Uterus (tissue), 2 donors: Measurements from ENCODE around the gene PCP4L1.
A peak's percentile ranks its signal among the peaks of the same experiment; 100 is the strongest.

Experiments
- POLR2A ChIP-seq, 2 donors: fragments of 450-650 bp; IDR thresholded peaks; one replicate each; pipeline ENCODE4 v1.6.1; 2016; ENCODE audit warnings: antibody characterized with exemption in 2 of 2, mild to moderate bottlenecking in 1 of 2, moderate library complexity in 1 of 2
- TF ChIP-seq, protein P1 (sequence below), 4 experiments: fragments of 200-600 bp in 2 of 4; fragments of 450-650 bp in 2 of 4; sonication (generic) in 2 of 4; IDR thresholded peaks; one replicate each; pipeline ENCODE4 v1.5.1; 2016 to 2019; ENCODE audit warnings: antibody characterized with exemption in 4 of 4, mild to moderate bottlenecking in 2 of 4, moderate library complexity in 1 of 4

DNA sequence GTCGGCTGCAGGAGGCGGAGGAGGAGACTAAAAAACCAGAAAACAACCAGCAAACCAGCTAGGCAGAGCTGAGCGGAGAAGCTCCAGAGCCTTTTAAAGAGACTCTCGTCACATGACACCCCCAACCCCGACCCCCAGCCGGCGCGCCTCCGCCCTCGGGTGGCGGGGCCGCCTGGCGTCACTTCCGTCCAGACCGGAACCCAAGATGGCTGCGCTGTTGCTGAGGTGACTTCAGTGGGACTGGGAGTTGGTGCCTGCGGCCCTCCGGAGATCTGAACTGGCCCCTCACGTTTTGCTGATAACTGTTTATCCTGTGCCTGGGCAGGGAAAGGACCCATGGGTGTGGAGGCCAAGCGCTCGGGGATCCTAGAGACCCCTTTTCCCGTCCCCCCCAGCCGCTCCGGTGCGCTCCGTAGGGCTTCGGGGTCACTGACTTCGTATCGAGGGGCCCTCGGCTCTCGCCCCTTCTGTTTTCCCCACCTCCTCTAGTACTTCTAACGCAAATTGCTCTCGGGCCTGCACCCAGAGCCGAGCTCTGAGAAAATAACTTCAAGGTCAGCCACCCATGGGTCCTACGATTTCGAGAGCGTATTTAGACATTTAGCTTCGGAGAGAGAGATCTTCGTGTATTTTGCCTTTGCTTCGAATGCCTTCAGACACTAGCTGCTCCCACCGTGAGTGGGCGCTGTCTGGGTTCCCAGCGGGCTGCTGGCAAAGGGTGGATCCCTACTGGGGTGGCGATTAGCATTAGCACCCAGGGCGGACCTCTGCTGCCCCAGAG, 55.8 kb downstream of the PCP4L1 start, which contains the start of gene SDHC:
- peak; percentile 71 to 75 for TF ChIP-seq POLR2A (IDR thresholded peaks at IDR 0.05)
- TF ChIP-seq, protein P1, sequence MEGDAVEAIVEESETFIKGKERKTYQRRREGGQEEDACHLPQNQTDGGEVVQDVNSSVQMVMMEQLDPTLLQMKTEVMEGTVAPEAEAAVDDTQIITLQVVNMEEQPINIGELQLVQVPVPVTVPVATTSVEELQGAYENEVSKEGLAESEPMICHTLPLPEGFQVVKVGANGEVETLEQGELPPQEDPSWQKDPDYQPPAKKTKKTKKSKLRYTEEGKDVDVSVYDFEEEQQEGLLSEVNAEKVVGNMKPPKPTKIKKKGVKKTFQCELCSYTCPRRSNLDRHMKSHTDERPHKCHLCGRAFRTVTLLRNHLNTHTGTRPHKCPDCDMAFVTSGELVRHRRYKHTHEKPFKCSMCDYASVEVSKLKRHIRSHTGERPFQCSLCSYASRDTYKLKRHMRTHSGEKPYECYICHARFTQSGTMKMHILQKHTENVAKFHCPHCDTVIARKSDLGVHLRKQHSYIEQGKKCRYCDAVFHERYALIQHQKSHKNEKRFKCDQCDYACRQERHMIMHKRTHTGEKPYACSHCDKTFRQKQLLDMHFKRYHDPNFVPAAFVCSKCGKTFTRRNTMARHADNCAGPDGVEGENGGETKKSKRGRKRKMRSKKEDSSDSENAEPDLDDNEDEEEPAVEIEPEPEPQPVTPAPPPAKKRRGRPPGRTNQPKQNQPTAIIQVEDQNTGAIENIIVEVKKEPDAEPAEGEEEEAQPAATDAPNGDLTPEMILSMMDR (IDR thresholded peaks at IDR 0.05): peak in 2 of 4 experiments; percentile 4 to 32
